Neuronal stem cell (in vitro differentiated cells): Measurements from ENCODE around the gene AMBRA1. TPM values are rescaled to one million over a fixed set of nuclear protein-coding genes. Genes with fewer than 3 reads are reported as not detected.

Source experiments
- DNase-seq: peaks from one replicate; pipeline ENCODE4 v3.0.0-alpha.2; 2013; ENCODE audit warnings: low spot score
- H2AFZ ChIP-seq: one replicate; pipeline ENCODE4 v1.6.1; 2013; ENCODE audit warnings: mild to moderate bottlenecking, low read length, inconsistent platforms
- H2AK5ac ChIP-seq: 2 replicates; pipeline ENCODE4 v1.6.1; 2013; ENCODE audit warnings: low read depth, mild to moderate bottlenecking, inconsistent platforms, low read length, moderate library complexity, mixed read lengths
- H2BK120ac ChIP-seq: 2 replicates; pipeline ENCODE4 v1.6.1; 2013; ENCODE audit warnings: low read depth, mild to moderate bottlenecking, inconsistent platforms, low read length, moderate library complexity, mixed read lengths
- H2BK12ac ChIP-seq: one replicate; pipeline ENCODE4 v1.6.1; 2013; ENCODE audit warnings: low read length, inconsistent platforms
- H2BK15ac ChIP-seq: 2 replicates; pipeline ENCODE4 v1.6.1; 2013; ENCODE audit warnings: mild to moderate bottlenecking, low read length, inconsistent platforms, mixed read lengths
- H2BK5ac ChIP-seq: one replicate; pipeline ENCODE4 v1.6.1; 2013; ENCODE audit warnings: inconsistent platforms, mild to moderate bottlenecking, low read length, moderate library complexity
- H3K14ac ChIP-seq: one replicate; pipeline ENCODE4 v1.6.1; 2013; ENCODE audit warnings: low read length, inconsistent platforms
- H3K18ac ChIP-seq: 2 replicates; pipeline ENCODE4 v1.6.1; 2013; ENCODE audit warnings: low read length, inconsistent platforms
- H3K23ac ChIP-seq: 2 replicates; pipeline ENCODE4 v1.6.1; 2013; ENCODE audit warnings: low read depth, mild to moderate bottlenecking, mixed read lengths, low read length, inconsistent platforms; ENCODE audit not compliant: poor library complexity
- H3K27ac ChIP-seq: replicated peaks from 3 replicates; pipeline ENCODE4 v1.5.1; 2013; ENCODE audit warnings: low read length, inconsistent platforms
- H3K27me3 ChIP-seq, 3 experiments: 2 replicates each; pipeline ENCODE4 v1.6.1; 2013; ENCODE audit warnings: low read length in 3 of 3, mild to moderate bottlenecking in 2 of 3, inconsistent platforms in 1 of 3, low read depth in 1 of 3, mixed read lengths in 1 of 3, moderate library complexity in 1 of 3; ENCODE audit not compliant: control insufficient read depth in 3 of 3, insufficient read depth in 3 of 3
- H3K36me3 ChIP-seq, 2 donors: replicated peaks in 1 of 2; 2 replicates each; pipeline ENCODE4 v1.6.1; 2013; ENCODE audit warnings: low read length in 2 of 2; ENCODE audit not compliant: control insufficient read depth in 2 of 2, insufficient read depth in 2 of 2
- H3K4ac ChIP-seq: 2 replicates; pipeline ENCODE4 v1.6.1; 2013; ENCODE audit warnings: inconsistent platforms, mild to moderate bottlenecking, low read length, moderate library complexity
- H3K4me1 ChIP-seq, 2 donors: 1 replicate in 1 of 2; 2 replicates in 1 of 2; pipeline ENCODE4 v1.6.1; 2013; ENCODE audit warnings: low read length in 2 of 2, low read depth in 1 of 2; ENCODE audit not compliant: control insufficient read depth in 2 of 2, insufficient read depth in 1 of 2
- H3K4me2 ChIP-seq: one replicate; pipeline ENCODE4 v1.6.1; 2013; ENCODE audit warnings: mild to moderate bottlenecking, low read length, inconsistent platforms; ENCODE audit not compliant: insufficient read depth, poor library complexity, severe bottlenecking
- H3K4me3 ChIP-seq, 2 donors: 2 replicates each; pipeline ENCODE4 v1.5.1; 2013; ENCODE audit warnings: low read length in 2 of 2, mild to moderate bottlenecking in 2 of 2, inconsistent platforms in 1 of 2, moderate library complexity in 1 of 2
- H3K79me1 ChIP-seq: one replicate; pipeline ENCODE4 v1.6.1; 2013; ENCODE audit warnings: low read depth, mild to moderate bottlenecking, inconsistent platforms, low read length, moderate library complexity
- H3K9ac ChIP-seq: one replicate; pipeline ENCODE4 v1.6.1; 2013; ENCODE audit warnings: mild to moderate bottlenecking, low read depth, low read length, inconsistent platforms; ENCODE audit not compliant: poor library complexity
- H3K9me3 ChIP-seq, 2 donors: replicated peaks in 1 of 2; 2 replicates each; pipeline versions ENCODE3 to v1.6.1; 2013; ENCODE audit warnings: low read length in 2 of 2, mild to moderate bottlenecking in 2 of 2, inconsistent platforms in 1 of 2, low read depth in 1 of 2, mixed read lengths in 1 of 2, moderate library complexity in 1 of 2; ENCODE audit not compliant: control insufficient read depth in 2 of 2, insufficient read depth in 1 of 2
- H4K8ac ChIP-seq: one replicate; pipeline ENCODE4 v1.6.1; 2013; ENCODE audit warnings: low read depth, mild to moderate bottlenecking, inconsistent platforms, low read length, moderate library complexity
- H4K91ac ChIP-seq: one replicate; pipeline ENCODE4 v1.6.1; 2013; ENCODE audit warnings: low read length, low read depth, mild to moderate bottlenecking, inconsistent platforms; ENCODE audit not compliant: poor library complexity
- WGBS, 2 donors: extraction: QIAGEN DNeasy Blood & Tissue Kit; methylation state at CpG; one replicate each; pipeline ENCODE4 v1.1.7; 2013; ENCODE audit warnings: missing lambda C conversion rate in 2 of 2, mixed read lengths in 1 of 2; ENCODE audit not compliant: insufficient read length in 2 of 2, insufficient replicate concordance in 1 of 2; ENCODE audit errors: extremely low coverage in 2 of 2; 5-methylcytosine and 5-hydroxymethylcytosine counted together
- small RNA-seq: library from polyadenylated mRNA; stranded (forward); fragments of <200 nt; extraction: miRNeasy Mini kit (QIAGEN cat#:217004); gene quantifications from one replicate; pipeline ENCODE3, GENCODE V24; 2013; ENCODE audit not compliant: insufficient read depth

AMBRA1 gene

GRCh38 chr11:46347637-46348311, 246.0 kb downstream of the AMBRA1 start:
- Histone ChIP-seq H3K9ac (peak overlapping the region; percentile 94), H2BK12ac (no peak overlapping the region), H3K14ac (peak overlapping the region; percentile 97), H3K18ac (peak overlapping the region; percentile 94), H3K27ac (no peak overlapping the region), H2AFZ (peak overlapping the region; percentile 77), H3K9me3 (no peaks in the 10 kb centered on the region), H3K27me3 (peaks cover 0 to 5% (median 0%) of the 10 kb centered on the region in 3 experiments), H3K4me1 (peaks cover 13 to 23% of the 10 kb centered on the region in 2 donors), H4K91ac (no peak overlapping the region), H4K8ac (no peak overlapping the region), H2BK15ac (peak overlapping the region; percentile 30), H2AK5ac (peak overlapping the region; percentile 66), H3K79me1 (peaks cover 14% of the 10 kb centered on the region), H2BK5ac (peak overlapping the region; percentile 47), H3K4ac (no peak overlapping the region), H2BK120ac (no peak overlapping the region), H3K4me3 (peak overlapping the region; percentile 75 to 88), H3K36me3 (peaks cover 0 to 4% of the 10 kb centered on the region in 2 donors), H3K23ac (peak overlapping the region; percentile 87), H3K4me2 (peak overlapping the region; percentile 95)
- DNase-seq = no peak
- no CpG with 5 or more reads among the region's 63 CpGs for WGBS, 2 donors

- Histone ChIP-seq H2BK15ac (peak within 1 kb of the TSS; percentile 30), H3K18ac (peak within 1 kb of the TSS; percentile 94), H3K14ac (peak within 1 kb of the TSS; percentile 97), H3K4me1 (peaks cover 12 to 29% of the 10 kb centered on the region in 2 donors), H3K4ac (no peak within 1 kb of the TSS), H3K27me3 (peaks cover 0 to 5% (median 0%) of the 10 kb centered on the region in 3 experiments), H3K23ac (peak within 1 kb of the TSS; percentile 87), H2BK120ac (no peak within 1 kb of the TSS), H2BK5ac (peak within 1 kb of the TSS; percentile 47), H3K27ac (no peak within 1 kb of the TSS), H4K8ac (no peak within 1 kb of the TSS), H3K4me3 (peak within 1 kb of the TSS; percentile 75 to 88), H3K79me1 (peaks cover 11% of the 10 kb centered on the region), H3K9me3 (no peaks in the 10 kb centered on the region), H3K36me3 (peaks cover 0 to 4% of the 10 kb centered on the region in 2 donors), H3K9ac (peak within 1 kb of the TSS; percentile 94), H2AFZ (peak within 1 kb of the TSS; percentile 87), H4K91ac (no peak within 1 kb of the TSS), H2BK12ac (no peak within 1 kb of the TSS), H2AK5ac (peak within 1 kb of the TSS; percentile 66), H3K4me2 (peak within 1 kb of the TSS; percentile 95)
- WGBS, 2 donors = no CpG with 5 or more reads among the region's 80 CpGs
- peak; percentile 90 for DNase-seq
Observed at GRCh38 chr11:46346886-46347636, 246.8 kb downstream of the AMBRA1 start, which contains the start of gene DGKZ. DGKZ (plus strand) TSS chr11:46347463; CDS start chr11:46347660, 197 bp downstream.

Small RNA genes lying within 50 kb of the gene (small RNA-seq; reads per million reads assigned to genes)
- gene MIR3160-1 (not detected), gene MIR4688 (5.1 reads per million, percentile 21 among the genes with 10 or more reads in this experiment)
